ENCODE data around the gene ZDHHC14.
A peak's percentile ranks its signal among the peaks of the same experiment; 100 is the strongest.

GRCh38 chr6:157510323-157511188, 129.6 kb downstream of the ZDHHC14 start:
- no peak for TF ChIP-seq ZNF114 (CRISPR knock-in tag; IDR thresholded peaks at IDR 0.05)
- no peak for TF ChIP-seq POLR2AphosphoS5 (IDR thresholded peaks at IDR 0.05; ENCODE audit: low read depth)
- TF ChIP-seq CTCF (conservative IDR thresholded peaks at IDR 0.05; ENCODE audit: low read depth in 2 of 2) = peak in 1 of 2 experiments; percentile 37; a peak in 2 of 4 replicates
- no peak for TF ChIP-seq CREB1 (CRISPR knock-in tag; IDR thresholded peaks at IDR 0.05; ENCODE audit: low read depth)
- no peak for TF ChIP-seq EZH2phosphoT487 (IDR thresholded peaks at IDR 0.05; ENCODE audit: unreplicated experiment)
- no peak for TF ChIP-seq REST (IDR thresholded peaks at IDR 0.05; ENCODE audit: unreplicated experiment)
- no peak for TF ChIP-seq EZH2 (IDR thresholded peaks at IDR 0.05; ENCODE audit: low read depth, unreplicated experiment)
- no peak for TF ChIP-seq JUNB (IDR thresholded peaks at IDR 0.05; ENCODE audit: unreplicated experiment)
